OCI-LY1 (cell line): Measurements from ENCODE around the gene WDR43.

Source experiments
- EZH2 ChIP-seq: fragments of 200-600 bp; sonication (generic), shearing (Covaris generic); IDR thresholded peaks from 2 replicates; pipeline ENCODE4 v1.8.0; 2017; ENCODE audit warnings: borderline replicate concordance, mixed run types, mild to moderate bottlenecking, antibody characterized with exemption, low read length, moderate library complexity, mixed read lengths
- TF ChIP-seq, protein P1 (sequence below): fragments of 200-600 bp; sonication (generic), shearing (Covaris generic); IDR thresholded peaks from 2 replicates; pipeline ENCODE4 v1.5.1; 2017; ENCODE audit warnings: mild to moderate bottlenecking, antibody characterized with exemption, low read length, moderate library complexity, mixed read lengths

DNA sequence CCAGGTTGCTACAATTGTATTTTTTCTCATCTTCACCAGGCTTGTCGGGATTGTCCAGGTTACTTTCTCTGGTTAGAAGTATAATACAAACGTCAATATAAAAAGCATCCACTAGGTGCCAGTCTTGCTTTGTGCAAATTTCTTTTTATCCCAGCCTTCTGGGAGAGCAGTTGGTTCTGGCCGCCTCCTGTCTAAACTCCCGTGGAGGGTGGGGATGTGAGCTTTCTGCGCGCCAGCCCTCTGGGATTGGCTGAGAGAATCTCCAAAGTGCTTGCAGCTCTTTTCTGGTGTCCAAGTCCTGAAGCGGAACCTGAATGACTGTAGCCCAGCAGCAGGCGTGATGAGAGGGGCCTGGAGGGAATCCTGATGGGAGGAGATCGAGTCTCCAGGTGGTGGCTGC lies 64.2 kb downstream of the WDR43 start:
- TF ChIP-seq, protein P1, sequence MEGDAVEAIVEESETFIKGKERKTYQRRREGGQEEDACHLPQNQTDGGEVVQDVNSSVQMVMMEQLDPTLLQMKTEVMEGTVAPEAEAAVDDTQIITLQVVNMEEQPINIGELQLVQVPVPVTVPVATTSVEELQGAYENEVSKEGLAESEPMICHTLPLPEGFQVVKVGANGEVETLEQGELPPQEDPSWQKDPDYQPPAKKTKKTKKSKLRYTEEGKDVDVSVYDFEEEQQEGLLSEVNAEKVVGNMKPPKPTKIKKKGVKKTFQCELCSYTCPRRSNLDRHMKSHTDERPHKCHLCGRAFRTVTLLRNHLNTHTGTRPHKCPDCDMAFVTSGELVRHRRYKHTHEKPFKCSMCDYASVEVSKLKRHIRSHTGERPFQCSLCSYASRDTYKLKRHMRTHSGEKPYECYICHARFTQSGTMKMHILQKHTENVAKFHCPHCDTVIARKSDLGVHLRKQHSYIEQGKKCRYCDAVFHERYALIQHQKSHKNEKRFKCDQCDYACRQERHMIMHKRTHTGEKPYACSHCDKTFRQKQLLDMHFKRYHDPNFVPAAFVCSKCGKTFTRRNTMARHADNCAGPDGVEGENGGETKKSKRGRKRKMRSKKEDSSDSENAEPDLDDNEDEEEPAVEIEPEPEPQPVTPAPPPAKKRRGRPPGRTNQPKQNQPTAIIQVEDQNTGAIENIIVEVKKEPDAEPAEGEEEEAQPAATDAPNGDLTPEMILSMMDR: peak; percentile 65
- TF ChIP-seq EZH2: no peak
